Neural cell (in vitro differentiated cells): ENCODE data around the gene BRD3. TPM values are rescaled to one million over a fixed set of nuclear protein-coding genes. Genes with fewer than 3 reads are reported as not detected.

Source experiments
- H2AFZ ChIP-seq: fragments of 200-600, 300-800 bp; sonication (generic), shearing (Covaris generic); 2 replicates; pipeline ENCODE4 v1.6.0; 2014; ENCODE audit warnings: low read depth, mild to moderate bottlenecking, antibody characterized with exemption, low read length, moderate library complexity
- H3F3A ChIP-seq: fragments of 200-600 bp; shearing (Covaris generic); 2 replicates; pipeline ENCODE4 v1.6.1; 2016; ENCODE audit warnings: mild to moderate bottlenecking, moderate library complexity, mixed read lengths, antibody characterized with exemption, low read length; ENCODE audit not compliant: insufficient read depth, poor library complexity, severe bottlenecking
- H3K27ac ChIP-seq: fragments of 200-600, 300-800 bp; sonication (generic), shearing (Covaris generic); 2 replicates; pipeline ENCODE4 v1.5.1; 2014; ENCODE audit warnings: mild to moderate bottlenecking, low read length, moderate library complexity
- H3K27me3 ChIP-seq: fragments of 300-800, 200-600 bp; sonication (generic), shearing (Covaris generic); 2 replicates; pipeline ENCODE4 v1.6.0; 2014; ENCODE audit warnings: mild to moderate bottlenecking, low read depth, low read length, moderate library complexity; ENCODE audit not compliant: insufficient read depth
- H3K36me3 ChIP-seq: fragments of 300-800, 200-600 bp; sonication (generic), shearing (Covaris generic); 2 replicates; pipeline ENCODE4 v1.5.1; 2014; ENCODE audit warnings: mild to moderate bottlenecking, antibody characterized with exemption, low read length, moderate library complexity; ENCODE audit not compliant: insufficient read depth
- H3K4me2 ChIP-seq: fragments of 300-800, 200-600 bp; sonication (generic), shearing (Covaris generic); 2 replicates; pipeline ENCODE4 v1.6.0; 2014; ENCODE audit warnings: mild to moderate bottlenecking, low read length
- H3K4me3 ChIP-seq: fragments of 300-800, 200-600 bp; sonication (generic), shearing (Covaris generic); 2 replicates; pipeline ENCODE4 v1.5.1; 2014; ENCODE audit warnings: mild to moderate bottlenecking, low read length, moderate library complexity
- H3K79me2 ChIP-seq: fragments of 200-600 bp; shearing (Covaris generic); replicated peaks from 2 replicates; pipeline ENCODE4 v1.6.0; 2014; ENCODE audit warnings: mild to moderate bottlenecking, low read length, moderate library complexity; ENCODE audit not compliant: insufficient read depth
- H3K9ac ChIP-seq: fragments of 300-800, 200-600 bp; sonication (generic), shearing (Covaris generic); 2 replicates; pipeline ENCODE4 v1.6.1; 2016; ENCODE audit warnings: mild to moderate bottlenecking, low read length, mixed read lengths
- H3K9me2 ChIP-seq: fragments of 200-600 bp; shearing (Covaris generic); 2 replicates; pipeline ENCODE4 v1.6.1; 2016; ENCODE audit warnings: mild to moderate bottlenecking, low read length, mixed read lengths; ENCODE audit not compliant: insufficient read depth
- H3K9me3 ChIP-seq: fragments of 200-600, 300-800 bp; sonication (generic), shearing (Covaris generic); 2 replicates; pipeline ENCODE4 v1.6.1; 2016; ENCODE audit warnings: mild to moderate bottlenecking, mixed run types, low read length, moderate library complexity, mixed read lengths
- H4K20me1 ChIP-seq: fragments of 200-600 bp; shearing (Covaris generic); 2 replicates; pipeline ENCODE4 v1.6.1; 2016; ENCODE audit warnings: mild to moderate bottlenecking, mixed run types; ENCODE audit not compliant: insufficient read depth
- EP300 ChIP-seq: fragments of 450-650 bp; conservative IDR thresholded peaks from 2 replicates; pipeline ENCODE4 v1.6.1; 2014; ENCODE audit warnings: antibody characterized with exemption, mild to moderate bottlenecking, moderate library complexity; ENCODE audit not compliant: poor library complexity, severe bottlenecking
- EZH2 ChIP-seq: fragments of 200-600, 300-800 bp; shearing (Covaris generic), sonication (generic); IDR thresholded peaks from 2 replicates; pipeline ENCODE4 v1.6.1; 2014; ENCODE audit warnings: antibody characterized with exemption, low read length, borderline replicate concordance, mild to moderate bottlenecking; ENCODE audit not compliant: insufficient read depth, poor library complexity, severe bottlenecking
- MXI1 ChIP-seq: fragments of 450-650 bp; conservative IDR thresholded peaks from 2 replicates; pipeline ENCODE4 v1.6.1; 2014; ENCODE audit warnings: antibody characterized with exemption, mild to moderate bottlenecking; ENCODE audit not compliant: poor library complexity, severe bottlenecking
- POLR2AphosphoS5 ChIP-seq: IDR thresholded peaks from 2 replicates; pipeline ENCODE4 v1.6.1; 2012
- RAD21 ChIP-seq: fragments of 450-650 bp; conservative IDR thresholded peaks from 2 replicates; pipeline ENCODE4 v1.6.1; 2014; ENCODE audit warnings: antibody characterized with exemption, mild to moderate bottlenecking, moderate library complexity
- SMC3 ChIP-seq: fragments of 450-650 bp; conservative IDR thresholded peaks from 2 replicates; pipeline ENCODE4 v1.6.1; 2014; ENCODE audit warnings: antibody characterized with exemption, mild to moderate bottlenecking, moderate library complexity; ENCODE audit not compliant: poor library complexity
- TAF1 ChIP-seq: IDR thresholded peaks from 2 replicates; pipeline ENCODE4 v1.6.1; 2012; ENCODE audit warnings: low read depth
- polyA plus RNA-seq: library from polyadenylated mRNA; depleted of rRNA; stranded (reverse); fragments of >200 nt; gene quantifications from 2 replicates; pipeline ENCODE4 v1.2.3, GENCODE V29; 2014
- TF ChIP-seq, protein P1 (sequence below): fragments of 450-650 bp; IDR thresholded peaks from 2 replicates; pipeline ENCODE4 v1.5.1; 2014; ENCODE audit warnings: antibody characterized with exemption, mild to moderate bottlenecking, moderate library complexity; ENCODE audit not compliant: poor library complexity, severe bottlenecking
- TF ChIP-seq, protein P2 (sequence below): IDR thresholded peaks from 2 replicates; pipeline ENCODE4 v1.6.1; 2012; ENCODE audit warnings: borderline replicate concordance

The BRD3 gene
- polyA plus RNA-seq, 1 donor from 2014 or later: 17.6 TPM

GRCh38 chr9:134063088-134063570 lies 4.7 kb downstream of the BRD3 start:
- no peaks in the 10 kb centered on the region for H3K9me3 ChIP-seq
- H3K9ac ChIP-seq: no peak overlapping the region
- H3K79me2 ChIP-seq: peaks cover 89% of the 10 kb centered on the region
- no peaks in the 10 kb centered on the region for H3K36me3 ChIP-seq
- no peak overlapping the region for H3K27ac ChIP-seq
- no peaks in the 10 kb centered on the region for H3F3A ChIP-seq
- H3K4me2 ChIP-seq: no peak overlapping the region
- no peak for TF ChIP-seq EZH2
- no peak for TF ChIP-seq EP300
- TF ChIP-seq TAF1: no peak
- no peak for TF ChIP-seq MXI1
- no peak for TF ChIP-seq POLR2AphosphoS5
- TF ChIP-seq, protein P1, sequence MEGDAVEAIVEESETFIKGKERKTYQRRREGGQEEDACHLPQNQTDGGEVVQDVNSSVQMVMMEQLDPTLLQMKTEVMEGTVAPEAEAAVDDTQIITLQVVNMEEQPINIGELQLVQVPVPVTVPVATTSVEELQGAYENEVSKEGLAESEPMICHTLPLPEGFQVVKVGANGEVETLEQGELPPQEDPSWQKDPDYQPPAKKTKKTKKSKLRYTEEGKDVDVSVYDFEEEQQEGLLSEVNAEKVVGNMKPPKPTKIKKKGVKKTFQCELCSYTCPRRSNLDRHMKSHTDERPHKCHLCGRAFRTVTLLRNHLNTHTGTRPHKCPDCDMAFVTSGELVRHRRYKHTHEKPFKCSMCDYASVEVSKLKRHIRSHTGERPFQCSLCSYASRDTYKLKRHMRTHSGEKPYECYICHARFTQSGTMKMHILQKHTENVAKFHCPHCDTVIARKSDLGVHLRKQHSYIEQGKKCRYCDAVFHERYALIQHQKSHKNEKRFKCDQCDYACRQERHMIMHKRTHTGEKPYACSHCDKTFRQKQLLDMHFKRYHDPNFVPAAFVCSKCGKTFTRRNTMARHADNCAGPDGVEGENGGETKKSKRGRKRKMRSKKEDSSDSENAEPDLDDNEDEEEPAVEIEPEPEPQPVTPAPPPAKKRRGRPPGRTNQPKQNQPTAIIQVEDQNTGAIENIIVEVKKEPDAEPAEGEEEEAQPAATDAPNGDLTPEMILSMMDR: no peak
- TF ChIP-seq RAD21: no peak
- no peak for TF ChIP-seq SMC3
- TF ChIP-seq, protein P2, sequence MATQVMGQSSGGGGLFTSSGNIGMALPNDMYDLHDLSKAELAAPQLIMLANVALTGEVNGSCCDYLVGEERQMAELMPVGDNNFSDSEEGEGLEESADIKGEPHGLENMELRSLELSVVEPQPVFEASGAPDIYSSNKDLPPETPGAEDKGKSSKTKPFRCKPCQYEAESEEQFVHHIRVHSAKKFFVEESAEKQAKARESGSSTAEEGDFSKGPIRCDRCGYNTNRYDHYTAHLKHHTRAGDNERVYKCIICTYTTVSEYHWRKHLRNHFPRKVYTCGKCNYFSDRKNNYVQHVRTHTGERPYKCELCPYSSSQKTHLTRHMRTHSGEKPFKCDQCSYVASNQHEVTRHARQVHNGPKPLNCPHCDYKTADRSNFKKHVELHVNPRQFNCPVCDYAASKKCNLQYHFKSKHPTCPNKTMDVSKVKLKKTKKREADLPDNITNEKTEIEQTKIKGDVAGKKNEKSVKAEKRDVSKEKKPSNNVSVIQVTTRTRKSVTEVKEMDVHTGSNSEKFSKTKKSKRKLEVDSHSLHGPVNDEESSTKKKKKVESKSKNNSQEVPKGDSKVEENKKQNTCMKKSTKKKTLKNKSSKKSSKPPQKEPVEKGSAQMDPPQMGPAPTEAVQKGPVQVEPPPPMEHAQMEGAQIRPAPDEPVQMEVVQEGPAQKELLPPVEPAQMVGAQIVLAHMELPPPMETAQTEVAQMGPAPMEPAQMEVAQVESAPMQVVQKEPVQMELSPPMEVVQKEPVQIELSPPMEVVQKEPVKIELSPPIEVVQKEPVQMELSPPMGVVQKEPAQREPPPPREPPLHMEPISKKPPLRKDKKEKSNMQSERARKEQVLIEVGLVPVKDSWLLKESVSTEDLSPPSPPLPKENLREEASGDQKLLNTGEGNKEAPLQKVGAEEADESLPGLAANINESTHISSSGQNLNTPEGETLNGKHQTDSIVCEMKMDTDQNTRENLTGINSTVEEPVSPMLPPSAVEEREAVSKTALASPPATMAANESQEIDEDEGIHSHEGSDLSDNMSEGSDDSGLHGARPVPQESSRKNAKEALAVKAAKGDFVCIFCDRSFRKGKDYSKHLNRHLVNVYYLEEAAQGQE: no peak
- H4K20me1 ChIP-seq: peaks cover 70% of the 10 kb centered on the region
- no peak overlapping the region for H3K4me3 ChIP-seq
- no peaks in the 10 kb centered on the region for H3K9me2 ChIP-seq
- H2AFZ ChIP-seq: no peak overlapping the region
- H3K27me3 ChIP-seq: no peaks in the 10 kb centered on the region

- H4K20me1 ChIP-seq: peaks cover 76% of the 10 kb centered on the region
- no peak overlapping the region for H3K27ac ChIP-seq
- no peak overlapping the region for H3K9ac ChIP-seq
- H3K36me3 ChIP-seq: no peaks in the 10 kb centered on the region
- H3K9me3 ChIP-seq: no peaks in the 10 kb centered on the region
- no peaks in the 10 kb centered on the region for H3F3A ChIP-seq
- H3K4me3 ChIP-seq: no peak overlapping the region
- TF ChIP-seq MXI1 (no peak), RAD21 (no peak), EP300 (no peak), EZH2 (no peak), TAF1 (no peak), POLR2AphosphoS5 (no peak), SMC3 (no peak)
- TF ChIP-seq, protein P1: no peak
- TF ChIP-seq, protein P2: no peak
- peaks cover 95% of the 10 kb centered on the region for H3K79me2 ChIP-seq
- H3K27me3 ChIP-seq: no peaks in the 10 kb centered on the region
- no peak overlapping the region for H3K4me2 ChIP-seq
- H3K9me2 ChIP-seq: no peaks in the 10 kb centered on the region
- H2AFZ ChIP-seq: no peak overlapping the region
These were observed 5.3 kb downstream of the BRD3 start for GRCh38 chr9:134062461-134063087.
